GM12878 (cell line): Measurements from ENCODE around the gene MT1B.

Experiments
- CBFB ChIP-seq: IDR thresholded peaks from 2 replicates; pipeline ENCODE4 v1.6.1; 2016; ENCODE audit warnings: antibody characterized with exemption, low read depth
- EZH2 ChIP-seq: IDR thresholded peaks from 2 replicates; pipeline ENCODE4 v1.6.1; 2012; ENCODE audit warnings: low read depth, mild to moderate bottlenecking, control low read depth, inconsistent platforms, low read length, borderline replicate concordance; ENCODE audit not compliant: control insufficient read depth
- FOXM1 ChIP-seq: IDR thresholded peaks from 2 replicates; pipeline ENCODE4 v1.6.1; 2012; ENCODE audit warnings: low read depth, mild to moderate bottlenecking, inconsistent platforms, low read length, moderate library complexity
- IKZF2 ChIP-seq, 2 experiments: fragments of 450-650 bp; IDR thresholded peaks; 2 replicates each; pipeline ENCODE4 v1.6.1; 2017; ENCODE audit warnings: mild to moderate bottlenecking in 2 of 2, moderate library complexity in 2 of 2
- MAX ChIP-seq: IDR thresholded peaks from 2 replicates; pipeline ENCODE4 v1.6.1; 2012; ENCODE audit warnings: low read depth, low read length, improper control_type of control experiment
- MTA3 ChIP-seq: IDR thresholded peaks from 2 replicates; pipeline ENCODE4 v1.6.1; 2012; ENCODE audit warnings: low read length, inconsistent platforms, borderline replicate concordance
- POLR2A ChIP-seq: IDR thresholded peaks from 2 replicates; pipeline ENCODE4 v1.6.1; 2011; ENCODE audit warnings: low read depth, mild to moderate bottlenecking, low read length
- RAD51 ChIP-seq: fragments of 450-650 bp; IDR thresholded peaks from 2 replicates; pipeline ENCODE4 v1.6.1; 2016; ENCODE audit warnings: moderate library complexity, mild to moderate bottlenecking, inconsistent platforms
- RFX5 ChIP-seq: IDR thresholded peaks from 2 replicates; pipeline ENCODE4 v1.6.1; 2011; ENCODE audit warnings: low read depth, low read length, improper control_type of control experiment
- SUPT20H ChIP-seq: IDR thresholded peaks from 2 replicates; pipeline ENCODE4 v1.6.1; 2011; ENCODE audit warnings: low read depth, mild to moderate bottlenecking, low read length, moderate library complexity, borderline replicate concordance; ENCODE audit not compliant: control insufficient read depth
- ZNF217 ChIP-seq: fragments of 450-650 bp; IDR thresholded peaks from 2 replicates; pipeline ENCODE4 v1.6.1; 2017; ENCODE audit warnings: antibody characterized with exemption, mild to moderate bottlenecking
- TF ChIP-seq, protein P1 (sequence below), 3 experiments: IDR thresholded peaks in 2 of 3; conservative IDR thresholded peaks in 1 of 3; 2 replicates each; pipeline ENCODE4 v1.5.1; 2011; ENCODE audit warnings: low read depth in 3 of 3, low read length in 3 of 3, mild to moderate bottlenecking in 3 of 3, control low read depth in 2 of 3, moderate library complexity in 2 of 3, inconsistent platforms in 1 of 3, mixed read lengths in 1 of 3; ENCODE audit not compliant: control insufficient read depth in 2 of 3, insufficient read depth in 1 of 3; ENCODE audit errors: extremely low read depth in 1 of 3

DNA sequence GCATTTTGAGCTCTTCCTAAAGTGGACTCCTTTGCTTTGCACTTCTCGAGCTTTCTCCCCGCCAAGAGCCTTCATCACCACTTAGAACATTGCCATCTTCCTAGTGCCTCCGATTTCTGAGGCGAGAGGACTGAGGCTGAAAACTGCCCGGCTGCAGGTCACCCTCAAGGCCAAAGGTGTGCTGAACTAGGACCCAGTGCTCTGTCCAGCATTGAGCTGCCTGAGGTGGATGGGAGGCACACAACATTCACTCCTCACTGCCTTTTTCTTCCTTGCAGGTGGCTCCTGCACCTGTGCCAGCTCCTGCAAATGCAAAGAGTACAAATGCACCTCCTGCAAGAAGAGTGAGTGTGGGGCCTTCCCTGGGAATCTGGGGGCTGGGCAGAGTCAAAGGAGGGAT is 7.9 kb upstream of the MT1B start:
- TF ChIP-seq FOXM1 = no peak
- no peak for TF ChIP-seq MAX
- no peak for TF ChIP-seq EZH2
- no peak for TF ChIP-seq POLR2A
- TF ChIP-seq CBFB = no peak
- TF ChIP-seq MTA3 = no peak
- TF ChIP-seq RFX5 = no peak
- no peak for TF ChIP-seq ZNF217
- TF ChIP-seq IKZF2 (IDR thresholded peaks at IDR 0.05) = no peak
- TF ChIP-seq, protein P1, sequence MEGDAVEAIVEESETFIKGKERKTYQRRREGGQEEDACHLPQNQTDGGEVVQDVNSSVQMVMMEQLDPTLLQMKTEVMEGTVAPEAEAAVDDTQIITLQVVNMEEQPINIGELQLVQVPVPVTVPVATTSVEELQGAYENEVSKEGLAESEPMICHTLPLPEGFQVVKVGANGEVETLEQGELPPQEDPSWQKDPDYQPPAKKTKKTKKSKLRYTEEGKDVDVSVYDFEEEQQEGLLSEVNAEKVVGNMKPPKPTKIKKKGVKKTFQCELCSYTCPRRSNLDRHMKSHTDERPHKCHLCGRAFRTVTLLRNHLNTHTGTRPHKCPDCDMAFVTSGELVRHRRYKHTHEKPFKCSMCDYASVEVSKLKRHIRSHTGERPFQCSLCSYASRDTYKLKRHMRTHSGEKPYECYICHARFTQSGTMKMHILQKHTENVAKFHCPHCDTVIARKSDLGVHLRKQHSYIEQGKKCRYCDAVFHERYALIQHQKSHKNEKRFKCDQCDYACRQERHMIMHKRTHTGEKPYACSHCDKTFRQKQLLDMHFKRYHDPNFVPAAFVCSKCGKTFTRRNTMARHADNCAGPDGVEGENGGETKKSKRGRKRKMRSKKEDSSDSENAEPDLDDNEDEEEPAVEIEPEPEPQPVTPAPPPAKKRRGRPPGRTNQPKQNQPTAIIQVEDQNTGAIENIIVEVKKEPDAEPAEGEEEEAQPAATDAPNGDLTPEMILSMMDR (IDR thresholded peaks at IDR 0.05 in 2 of 3, conservative IDR thresholded peaks at IDR 0.05 in 1 of 3; ENCODE audit: control insufficient read depth in 2 of 3, extremely low read depth in 1 of 3, insufficient read depth in 1 of 3, low read depth in 3 of 3, low read length in 3 of 3) = no peak
- no peak for TF ChIP-seq SUPT20H
- TF ChIP-seq RAD51 = no peak
